ENCODE measurements around the gene SLC5A5. TPM values are rescaled to one million over a fixed set of nuclear protein-coding genes. Genes with fewer than 3 reads are reported as not detected.

Gene SLC5A5
- total RNA-seq, 6 experiments from 2014 or later = not detected

GRCh38 chr19:17893766-17894165, 22.0 kb downstream of the SLC5A5 start:
- Mint-ChIP-seq H3K9me3 (no peaks in the 10 kb centered on the region), H3K4me3 (no peak overlapping the region), H3K27me3 (ENCODE audit: insufficient read depth) (peaks cover 23% of the 10 kb centered on the region), H3K36me3 (ENCODE audit: low read depth) (no peaks in the 10 kb centered on the region), H3K27ac (no peak overlapping the region), H3K4me1 (ENCODE audit: low read depth) (no peaks in the 10 kb centered on the region)
- TF ChIP-seq CTCF (IDR thresholded peaks at IDR 0.05) = no peak
- no peak for DNase-seq

GRCh38 chr19:17902701-17903100, 31.0 kb downstream of the SLC5A5 start:
- Mint-ChIP-seq H3K27me3 (ENCODE audit: insufficient read depth) (peaks cover 7% of the 10 kb centered on the region), H3K4me1 (ENCODE audit: low read depth) (peaks cover 7% of the 10 kb centered on the region), H3K36me3 (ENCODE audit: low read depth) (no peaks in the 10 kb centered on the region), H3K27ac (peak overlapping the region; percentile 58), H3K4me3 (peak overlapping the region; percentile 30; the same call in 1 of the 2 replicates), H3K9me3 (no peaks in the 10 kb centered on the region)
- no peak for TF ChIP-seq CTCF (IDR thresholded peaks at IDR 0.05)
- peak; percentile 29 for DNase-seq

GRCh38 chr19:17908244-17908643, 36.5 kb downstream of the SLC5A5 start:
- Mint-ChIP-seq H3K27ac (no peak overlapping the region), H3K36me3 (ENCODE audit: low read depth) (peaks cover 11% of the 10 kb centered on the region; the same call in 1 of the 2 replicates), H3K9me3 (peaks cover 15% of the 10 kb centered on the region), H3K4me1 (ENCODE audit: low read depth) (no peaks in the 10 kb centered on the region), H3K4me3 (no peak overlapping the region), H3K27me3 (ENCODE audit: insufficient read depth) (peaks cover 6% of the 10 kb centered on the region)
- no peak for TF ChIP-seq CTCF (IDR thresholded peaks at IDR 0.05)
- no peak for DNase-seq

GRCh38 chr19:17909003-17909732, 37.4 kb downstream of the SLC5A5 start:
- Mint-ChIP-seq H3K9me3 (peaks cover 24% of the 10 kb centered on the region), H3K36me3 (ENCODE audit: low read depth) (peaks cover 11% of the 10 kb centered on the region; the same call in 1 of the 2 replicates), H3K4me3 (no peak overlapping the region), H3K27me3 (ENCODE audit: insufficient read depth) (peaks cover 6% of the 10 kb centered on the region), H3K4me1 (ENCODE audit: low read depth) (no peaks in the 10 kb centered on the region), H3K27ac (no peak overlapping the region)
- TF ChIP-seq CTCF (IDR thresholded peaks at IDR 0.05) = no peak
- no peak for DNase-seq

- Mint-ChIP-seq H3K27ac (no peak overlapping the region), H3K4me1 (ENCODE audit: low read depth) (no peaks in the 10 kb centered on the region)
- no peak for TF ChIP-seq CTCF (IDR thresholded peaks at IDR 0.05)
Observed at GRCh38 chr19:17910791-17911360, 39.1 kb downstream of the SLC5A5 start.

More at GRCh38 chr19:17910791-17911360, 39.1 kb downstream of the SLC5A5 start:
- H3K9me3 Mint-ChIP-seq = peaks cover 24% of the 10 kb centered on the region
- DNase-seq = no peak
- peaks cover 11% of the 10 kb centered on the region; the same call in 1 of the 2 replicates for H3K36me3 Mint-ChIP-seq (ENCODE audit: low read depth)
- no peak overlapping the region for H3K4me3 Mint-ChIP-seq
- peaks cover 9% of the 10 kb centered on the region for H3K27me3 Mint-ChIP-seq (ENCODE audit: insufficient read depth)

All from HFFc6 (cell line).